AG10803 (cell line): ENCODE data around the gene SCYGR5.
A peak's percentile ranks its signal among the peaks of the same experiment; 100 is the strongest.

ENCODE experiments used
- DNase-seq: peaks from one replicate; pipeline ENCODE4 v3.0.0; 2010; ENCODE audit warnings: low read depth
- H3K4me3 ChIP-seq: 2 replicates; pipeline ENCODE4 v1.5.1; 2011; ENCODE audit warnings: mild to moderate bottlenecking, low read length, control low read depth
- TF ChIP-seq, protein P1 (sequence below): conservative IDR thresholded peaks from 2 replicates; pipeline ENCODE4 v1.5.1; 2011; ENCODE audit warnings: mild to moderate bottlenecking, low read length, control low read depth, inconsistent platforms

SCYGR5 gene

GRCh38 chr2:227703961-227704360 is 37.4 kb downstream of the SCYGR5 start:
- TF ChIP-seq, protein P1, sequence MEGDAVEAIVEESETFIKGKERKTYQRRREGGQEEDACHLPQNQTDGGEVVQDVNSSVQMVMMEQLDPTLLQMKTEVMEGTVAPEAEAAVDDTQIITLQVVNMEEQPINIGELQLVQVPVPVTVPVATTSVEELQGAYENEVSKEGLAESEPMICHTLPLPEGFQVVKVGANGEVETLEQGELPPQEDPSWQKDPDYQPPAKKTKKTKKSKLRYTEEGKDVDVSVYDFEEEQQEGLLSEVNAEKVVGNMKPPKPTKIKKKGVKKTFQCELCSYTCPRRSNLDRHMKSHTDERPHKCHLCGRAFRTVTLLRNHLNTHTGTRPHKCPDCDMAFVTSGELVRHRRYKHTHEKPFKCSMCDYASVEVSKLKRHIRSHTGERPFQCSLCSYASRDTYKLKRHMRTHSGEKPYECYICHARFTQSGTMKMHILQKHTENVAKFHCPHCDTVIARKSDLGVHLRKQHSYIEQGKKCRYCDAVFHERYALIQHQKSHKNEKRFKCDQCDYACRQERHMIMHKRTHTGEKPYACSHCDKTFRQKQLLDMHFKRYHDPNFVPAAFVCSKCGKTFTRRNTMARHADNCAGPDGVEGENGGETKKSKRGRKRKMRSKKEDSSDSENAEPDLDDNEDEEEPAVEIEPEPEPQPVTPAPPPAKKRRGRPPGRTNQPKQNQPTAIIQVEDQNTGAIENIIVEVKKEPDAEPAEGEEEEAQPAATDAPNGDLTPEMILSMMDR = no peak
- H3K4me3 ChIP-seq = no peak overlapping the region
- peak; percentile 6 for DNase-seq

DNA sequence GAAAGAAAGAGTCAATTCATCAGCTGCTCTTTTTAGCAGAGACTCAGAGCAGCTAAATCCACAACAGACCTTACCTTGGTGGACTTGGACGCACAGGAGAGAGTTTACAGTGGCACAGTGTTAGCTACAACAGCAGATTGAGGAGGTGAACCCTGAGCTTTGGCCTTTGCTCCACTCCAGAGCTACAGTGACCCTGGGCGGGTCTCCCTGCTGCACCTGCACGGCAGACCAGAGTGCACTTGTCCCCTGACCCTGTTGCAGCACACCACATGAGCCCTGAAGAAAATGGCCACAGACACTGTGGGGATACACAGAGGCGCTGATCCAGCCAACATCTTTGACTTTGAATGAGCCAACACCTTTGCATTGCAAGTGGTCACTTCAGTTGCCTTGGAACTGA is 40.3 kb downstream of the SCYGR5 start:
- no peak for DNase-seq
- TF ChIP-seq, protein P1 = no peak
- no peak overlapping the region for H3K4me3 ChIP-seq

DNA sequence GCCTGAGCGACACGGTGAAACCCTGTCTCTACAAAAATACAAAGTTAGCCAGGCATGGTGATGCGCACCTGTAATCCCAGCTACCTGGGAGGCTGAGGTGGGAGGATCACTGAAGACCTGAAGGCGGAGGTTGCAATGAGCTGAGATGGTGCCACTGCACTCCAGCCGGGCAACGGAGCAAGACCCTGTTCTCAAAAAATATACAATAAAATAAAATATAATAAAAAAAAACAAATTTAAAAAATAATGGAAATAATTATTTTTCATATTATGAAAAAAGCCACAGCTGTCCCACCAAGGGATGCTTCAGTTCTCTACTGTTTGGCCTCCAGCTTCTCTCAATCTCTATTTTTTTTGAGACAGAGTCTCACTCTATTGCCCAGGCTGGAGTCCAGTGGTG is 40.8 kb downstream of the SCYGR5 start:
- H3K4me3 ChIP-seq = no peak overlapping the region
- TF ChIP-seq, protein P1 = no peak
- DNase-seq = no peak

DNA sequence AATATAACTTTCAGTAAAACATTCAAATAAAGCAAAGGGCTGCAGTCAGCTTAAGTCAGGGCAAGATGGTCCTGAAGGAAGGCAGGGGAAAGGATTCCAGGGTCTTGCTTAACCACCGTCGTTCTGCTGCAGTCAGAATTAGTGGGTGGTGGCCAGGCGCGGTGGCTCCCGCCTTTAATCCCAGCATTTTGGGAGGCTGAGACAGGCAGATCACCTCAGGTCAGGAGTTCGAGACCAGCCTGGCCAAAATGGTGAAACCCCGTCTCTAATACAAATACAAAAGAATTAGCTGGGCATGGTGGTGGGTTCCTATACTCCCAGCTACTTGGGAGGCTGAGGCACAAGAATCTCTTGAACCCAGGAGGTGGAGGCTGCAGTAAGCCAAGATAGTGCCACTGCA is 44.4 kb downstream of the SCYGR5 start:
- H3K4me3 ChIP-seq = no peak overlapping the region
- DNase-seq = no peak
- TF ChIP-seq, protein P1 = no peak

GRCh38 chr2:227713291-227713690 is 46.7 kb downstream of the SCYGR5 start:
- TF ChIP-seq, protein P1 = no peak
- no peak for DNase-seq

GRCh38 chr2:227716501-227716900 is 49.9 kb downstream of the SCYGR5 start:
- TF ChIP-seq, protein P1 = no peak

More at GRCh38 chr2:227713291-227713690, 46.7 kb downstream of the SCYGR5 start:
- H3K4me3 ChIP-seq = no peak overlapping the region

More at GRCh38 chr2:227716501-227716900, 49.9 kb downstream of the SCYGR5 start:
- DNase-seq = no peak
- no peak overlapping the region for H3K4me3 ChIP-seq
